ENCODE measurements around the gene H3-3A. TPM values are rescaled to one million over a fixed set of nuclear protein-coding genes. Genes with fewer than 3 reads are reported as not detected.

The H3-3A gene
- 333 and 385 TPM in 2 replicates for total RNA-seq

DNA sequence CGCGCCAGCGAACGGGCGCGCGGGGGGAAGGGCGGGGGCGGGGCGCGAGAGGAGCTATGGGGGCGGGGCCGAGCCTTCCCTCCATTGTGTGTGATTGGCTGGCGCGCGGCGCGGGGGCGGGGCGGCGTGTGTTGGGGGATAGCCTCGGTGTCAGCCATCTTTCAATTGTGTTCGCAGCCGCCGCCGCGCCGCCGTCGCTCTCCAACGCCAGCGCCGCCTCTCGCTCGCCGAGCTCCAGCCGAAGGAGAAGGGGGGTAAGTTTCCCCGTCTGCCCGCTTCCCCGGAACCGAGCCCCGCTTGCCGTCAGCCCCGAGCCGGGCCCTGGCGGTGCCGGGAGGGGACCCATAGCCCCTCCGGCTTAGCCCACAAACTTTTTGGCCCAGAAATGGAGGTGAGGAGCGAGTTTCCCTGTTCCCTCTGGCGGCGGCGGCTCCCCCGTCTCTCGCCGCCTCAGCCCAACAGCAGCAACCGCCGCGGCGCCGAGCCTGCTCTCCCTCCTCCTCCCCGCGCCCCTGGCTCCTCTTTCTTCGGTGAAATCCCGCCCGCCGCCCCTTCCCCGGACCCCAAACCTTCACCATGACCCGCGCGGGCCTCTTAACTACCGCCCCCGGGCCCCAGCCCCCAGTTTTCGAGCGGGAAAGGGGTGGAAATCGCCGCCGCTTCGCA, at the start of gene H3-3A:
H3-3A (plus strand) TSS at position 159 of the 666 bp plus-strand sequence. CDS start 1,636 bp downstream, outside the sequence.
- DNase-seq (ENCODE audit: extremely low read depth, low read depth, low spot score) = no peak

DNA sequence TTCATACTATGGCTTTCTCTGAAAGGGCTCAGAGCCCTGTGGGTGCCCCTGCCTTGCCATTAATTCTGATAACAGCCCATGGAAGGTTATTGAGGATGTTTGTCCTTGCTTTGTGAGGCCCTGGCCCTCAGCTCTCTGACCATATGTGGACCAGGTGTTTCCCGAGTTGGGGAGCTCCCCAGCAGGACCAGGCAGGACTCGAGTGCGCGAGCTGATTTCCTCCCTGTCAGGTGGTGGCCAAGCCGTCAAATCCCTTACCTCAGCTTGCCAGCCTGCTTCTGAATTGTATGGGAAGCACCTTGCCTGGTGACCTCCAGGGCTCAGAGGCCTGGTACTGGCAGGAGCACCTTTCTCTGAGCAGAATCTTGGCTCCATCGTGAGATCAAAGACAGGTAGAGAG, 45.4 kb upstream of the H3-3A start:
- DNase-seq (ENCODE audit: extremely low read depth, low read depth, low spot score) = no peak

DNA sequence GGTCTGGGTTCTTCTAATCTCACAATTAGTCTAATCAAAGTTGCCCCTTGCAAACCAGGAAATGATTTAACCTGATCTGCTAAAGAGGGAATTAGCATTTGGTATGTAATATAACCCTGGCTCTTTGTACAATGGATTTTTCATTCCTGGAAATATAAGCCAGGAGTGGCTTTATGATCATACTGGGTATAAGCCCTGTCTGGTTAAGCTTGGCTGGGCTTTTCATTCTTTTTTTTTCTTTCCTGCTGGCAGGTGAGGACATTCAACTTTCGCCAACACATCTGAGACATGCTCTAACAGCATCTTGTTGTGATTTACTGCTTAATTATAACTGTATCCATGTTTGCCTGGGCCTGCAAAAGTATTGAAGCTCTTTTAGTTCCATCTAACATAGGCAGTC, 42.9 kb upstream of the H3-3A start:
- no peak for DNase-seq (ENCODE audit: extremely low read depth, low read depth, low spot score)

DNA sequence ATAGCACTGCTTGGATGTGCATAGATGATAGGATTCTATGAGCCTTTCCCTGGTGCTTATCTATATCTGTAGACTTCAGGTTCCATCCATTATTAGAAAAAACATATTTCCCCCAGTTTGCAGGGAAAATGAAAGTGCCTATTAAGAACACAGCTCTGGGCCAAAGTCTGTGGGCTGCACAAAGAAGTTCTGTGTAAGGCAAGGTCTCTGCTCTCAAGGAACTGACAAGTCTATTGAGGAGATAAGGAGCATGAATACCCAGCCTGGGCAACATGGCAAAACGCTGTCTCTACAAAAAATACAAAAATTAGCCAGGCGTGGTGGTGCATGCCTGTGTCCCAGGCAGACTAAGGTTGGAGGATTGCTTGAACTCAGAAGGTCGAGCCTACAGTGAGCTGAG, 41.1 kb upstream of the H3-3A start:
- no peak for DNase-seq (ENCODE audit: extremely low read depth, low read depth, low spot score)

GRCh38 chr1:226021801-226022200, 40.7 kb upstream of the H3-3A start:
- DNase-seq (ENCODE audit: extremely low read depth, low read depth, low spot score) = no peak

DNA sequence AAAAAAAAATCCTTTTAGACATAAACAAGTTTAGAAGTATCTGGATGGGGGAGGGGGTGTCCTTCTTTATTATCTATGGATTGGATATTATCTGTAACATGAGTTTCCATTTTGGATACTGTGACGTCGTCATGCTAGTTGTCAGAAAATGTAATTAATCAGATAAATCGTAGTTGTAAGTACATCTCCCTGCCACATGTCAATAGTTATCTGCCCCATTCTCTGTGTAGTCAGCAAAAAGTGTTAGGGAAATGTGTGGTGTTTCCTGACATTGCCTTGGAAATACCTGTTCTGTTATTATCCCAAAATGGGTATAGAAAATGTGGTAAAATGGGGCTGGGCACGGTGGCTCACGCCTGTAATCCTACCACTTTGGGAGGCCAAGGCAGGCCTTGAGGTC, 38.8 kb upstream of the H3-3A start:
- DNase-seq (ENCODE audit: extremely low read depth, low read depth, low spot score) = no peak

- DNase-seq (ENCODE audit: extremely low read depth, low read depth, low spot score) = no peak
These were observed 35.7 kb upstream of the H3-3A start for GRCh38 chr1:226026833-226027232.

- DNase-seq (ENCODE audit: extremely low read depth, low read depth, low spot score) = no peak
These were observed 34.8 kb upstream of the H3-3A start for GRCh38 chr1:226027538-226028217.

- no peak for DNase-seq (ENCODE audit: extremely low read depth, low read depth, low spot score)
These were observed 33.4 kb upstream of the H3-3A start for GRCh38 chr1:226029093-226029496.

DNA sequence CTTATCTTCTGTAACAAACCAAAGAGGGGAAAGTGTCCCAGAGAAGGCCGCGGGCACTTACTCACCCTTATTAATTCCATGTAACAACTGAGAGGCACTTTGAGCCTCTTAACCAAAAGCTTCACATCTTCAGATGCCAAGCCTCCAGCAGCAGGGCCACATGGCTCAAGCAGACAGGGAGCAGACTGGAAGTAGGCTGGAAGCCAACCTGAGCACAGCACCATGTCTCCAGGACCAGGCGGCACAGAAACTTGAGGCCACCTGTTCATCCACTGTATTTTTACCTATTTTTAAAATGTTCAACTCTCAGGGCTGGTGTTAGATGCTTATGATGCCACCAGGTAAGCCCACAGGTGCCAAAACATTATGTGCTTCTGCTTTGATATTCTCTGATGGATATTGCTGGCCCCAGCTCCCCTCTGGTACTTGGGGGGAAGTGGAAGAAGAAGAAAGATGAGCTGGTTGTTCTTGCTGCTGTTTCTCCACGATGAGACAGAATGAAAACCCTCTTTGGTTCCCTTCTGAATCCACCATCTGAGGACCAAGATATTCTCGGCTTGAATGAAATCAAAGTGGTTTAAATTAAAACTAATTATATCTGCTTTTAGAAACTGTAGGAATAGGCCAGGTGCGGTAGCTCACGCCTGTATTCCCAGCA, 32.8 kb upstream of the H3-3A start:
- DNase-seq (ENCODE audit: extremely low read depth, low read depth, low spot score) = no peak

- DNase-seq (ENCODE audit: extremely low read depth, low read depth, low spot score) = no peak
These were observed 28.9 kb upstream of the H3-3A start for GRCh38 chr1:226033582-226033981.

GRCh38 chr1:226033991-226034390, 28.5 kb upstream of the H3-3A start:
- DNase-seq (ENCODE audit: extremely low read depth, low read depth, low spot score) = no peak

DNA sequence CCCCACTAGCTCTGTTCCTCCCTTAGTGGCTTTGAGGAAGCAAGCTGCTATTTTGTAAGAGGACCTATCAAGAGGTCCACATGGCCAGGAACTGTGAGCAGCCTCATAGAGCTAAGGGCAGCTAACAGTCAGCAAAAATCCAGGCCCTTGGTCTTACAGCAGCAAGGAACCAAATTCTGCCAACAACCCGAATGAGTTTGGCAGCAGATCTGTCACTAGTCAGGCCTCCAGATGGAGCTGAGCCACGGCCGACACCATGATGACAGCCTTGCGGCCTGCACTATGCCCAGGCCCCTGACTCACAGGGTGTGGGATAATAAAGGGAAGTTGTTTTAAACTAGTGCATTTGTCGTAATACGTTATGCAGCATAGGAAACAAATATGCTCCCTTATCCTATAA, 28.0 kb upstream of the H3-3A start:
- peak; percentile 27 for DNase-seq (ENCODE audit: extremely low read depth, low read depth, low spot score)

DNA sequence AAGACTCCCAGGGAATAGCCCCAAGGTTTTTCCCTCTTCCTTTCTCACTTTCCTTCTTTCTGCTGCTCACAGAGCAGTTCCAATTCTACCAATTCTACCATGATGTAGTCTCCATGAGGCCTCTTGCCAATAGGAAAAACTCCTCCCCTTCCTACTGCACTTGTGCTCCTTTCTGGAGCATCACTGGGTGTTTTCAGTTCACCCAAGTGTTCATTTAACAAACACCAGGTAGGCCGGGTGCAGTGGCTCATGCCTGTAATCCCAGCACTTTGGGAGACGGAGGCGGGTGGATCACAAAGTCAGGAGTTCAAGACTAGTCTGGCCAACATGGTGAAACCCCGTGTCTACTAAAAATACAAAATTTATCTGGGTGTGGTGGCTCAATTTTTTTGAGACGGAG, 26.6 kb upstream of the H3-3A start:
- DNase-seq (ENCODE audit: extremely low read depth, low read depth, low spot score) = no peak

- no peak for DNase-seq (ENCODE audit: extremely low read depth, low read depth, low spot score)
These were observed 23.9 kb upstream of the H3-3A start for GRCh38 chr1:226038661-226039060.

DNA sequence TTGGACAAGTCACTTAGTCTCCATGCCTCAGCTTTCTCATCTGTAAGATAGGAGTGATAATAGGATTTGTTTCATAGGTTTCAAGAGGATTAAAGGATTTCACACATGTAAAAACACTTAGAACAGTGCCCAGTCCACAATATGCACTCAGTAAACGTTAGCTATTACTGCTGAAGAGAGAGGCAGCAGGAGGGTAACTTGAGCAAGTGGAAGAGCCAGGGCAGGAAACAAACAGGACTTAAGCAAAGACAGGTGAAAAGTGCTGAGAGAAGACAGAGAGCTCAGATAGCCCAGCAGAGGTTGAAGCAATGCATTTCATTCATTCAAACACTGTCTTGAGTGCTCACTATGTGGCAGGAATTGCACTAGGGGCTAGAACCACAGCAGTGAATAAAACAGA, 21.1 kb upstream of the H3-3A start:
- DNase-seq (ENCODE audit: extremely low read depth, low read depth, low spot score) = no peak

GRCh38 chr1:226044514-226045101, 17.9 kb upstream of the H3-3A start:
- no peak for DNase-seq (ENCODE audit: extremely low read depth, low read depth, low spot score)

- DNase-seq (ENCODE audit: extremely low read depth, low read depth, low spot score) = no peak
These were observed 16.3 kb upstream of the H3-3A start for GRCh38 chr1:226046240-226046639.

- DNase-seq (ENCODE audit: extremely low read depth, low read depth, low spot score) = no peak
These were observed 15.0 kb upstream of the H3-3A start for GRCh38 chr1:226047495-226047894.

GRCh38 chr1:226048886-226049285, 13.6 kb upstream of the H3-3A start:
- DNase-seq (ENCODE audit: extremely low read depth, low read depth, low spot score) = no peak

GRCh38 chr1:226050133-226050532, 12.4 kb upstream of the H3-3A start:
- DNase-seq (ENCODE audit: extremely low read depth, low read depth, low spot score) = no peak

GRCh38 chr1:226051365-226051764, 11.2 kb upstream of the H3-3A start:
- no peak for DNase-seq (ENCODE audit: extremely low read depth, low read depth, low spot score)
